NCI-H345 treated with DMSO at 0.1 percent for 48 hours (cell line): ENCODE measurements around the gene PLXNA4.

Experiments
- DNase-seq: peaks from one replicate; lab custom pipeline; 2025; ENCODE audit not compliant: unreplicated experiment; lab: John Stamatoyannopoulos, UW

Gene PLXNA4

GRCh38 chr7:132371948-132372347 is 204.3 kb downstream of the PLXNA4 start:
- DNase-seq: no peak

- peak; percentile 90 for DNase-seq
Observed at GRCh38 chr7:132368246-132368900, 207.9 kb downstream of the PLXNA4 start.

- no peak for DNase-seq
Observed at GRCh38 chr7:132367795-132368194, 208.5 kb downstream of the PLXNA4 start.

DNA sequence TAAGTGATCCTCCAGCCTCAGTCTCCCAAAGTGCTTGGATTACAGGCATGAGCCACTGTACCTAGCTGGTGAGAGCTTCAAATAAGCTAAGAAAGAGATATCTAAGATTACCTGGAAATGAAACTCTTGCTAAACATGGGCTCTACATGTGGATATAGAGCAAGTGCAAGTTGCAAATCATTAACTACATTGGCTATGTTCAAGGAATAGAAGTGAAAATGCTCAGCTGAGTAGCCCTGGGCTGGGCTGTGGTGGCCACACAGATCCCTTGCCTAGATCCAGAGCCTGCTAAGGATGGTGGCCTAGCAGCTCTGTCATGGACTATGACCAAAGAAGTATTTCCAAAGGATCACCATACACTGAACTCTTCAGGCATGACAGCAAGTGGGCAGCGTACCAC is 209.3 kb downstream of the PLXNA4 start:
- DNase-seq: no peak

- DNase-seq: no peak
Observed at GRCh38 chr7:132364226-132364625, 212.0 kb downstream of the PLXNA4 start.

DNA sequence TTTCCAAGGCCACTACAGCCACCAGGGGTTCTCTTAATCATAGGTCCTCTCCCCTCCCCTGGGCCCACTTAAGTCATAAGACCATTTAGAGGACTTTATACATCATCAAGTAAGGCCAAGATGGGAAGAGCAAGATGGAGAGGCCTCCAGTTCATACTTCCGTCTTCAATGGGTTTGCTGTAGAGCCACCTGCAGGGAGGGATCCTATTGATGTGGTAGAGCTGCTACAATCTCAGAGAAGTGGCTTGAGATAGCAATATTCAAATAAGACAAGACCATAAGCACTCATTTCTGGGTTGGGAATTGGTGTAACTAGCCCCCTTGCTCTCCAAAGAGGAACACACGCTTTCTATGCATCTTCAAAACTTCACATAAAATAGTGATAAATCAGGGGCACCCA is 214.2 kb downstream of the PLXNA4 start:
- DNase-seq: no peak

GRCh38 chr7:132361146-132361545 is 215.1 kb downstream of the PLXNA4 start:
- no peak for DNase-seq

DNA sequence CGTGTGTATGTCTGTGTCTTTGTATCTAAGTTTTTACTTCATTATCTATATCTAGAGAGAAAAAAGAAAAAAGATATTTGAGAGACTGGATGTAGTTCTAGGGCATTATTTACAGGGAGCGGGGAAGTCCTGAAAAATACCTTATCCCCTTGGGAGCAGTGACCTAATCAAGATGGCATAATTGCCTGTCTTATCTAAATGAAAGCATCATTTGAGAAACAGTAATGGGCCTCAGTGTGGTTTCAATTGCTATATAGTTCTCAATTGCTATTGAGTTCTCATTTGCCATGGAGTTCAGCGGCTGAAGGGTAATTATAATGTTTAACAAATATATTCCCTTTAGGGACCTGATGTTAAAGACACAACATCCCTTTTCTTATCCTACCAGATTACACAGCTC is 216.5 kb downstream of the PLXNA4 start:
- DNase-seq: no peak

- no peak for DNase-seq
Observed at GRCh38 chr7:132355048-132355447, 221.2 kb downstream of the PLXNA4 start.

- no peak for DNase-seq
Observed at GRCh38 chr7:132354527-132354926, 221.7 kb downstream of the PLXNA4 start.

DNA sequence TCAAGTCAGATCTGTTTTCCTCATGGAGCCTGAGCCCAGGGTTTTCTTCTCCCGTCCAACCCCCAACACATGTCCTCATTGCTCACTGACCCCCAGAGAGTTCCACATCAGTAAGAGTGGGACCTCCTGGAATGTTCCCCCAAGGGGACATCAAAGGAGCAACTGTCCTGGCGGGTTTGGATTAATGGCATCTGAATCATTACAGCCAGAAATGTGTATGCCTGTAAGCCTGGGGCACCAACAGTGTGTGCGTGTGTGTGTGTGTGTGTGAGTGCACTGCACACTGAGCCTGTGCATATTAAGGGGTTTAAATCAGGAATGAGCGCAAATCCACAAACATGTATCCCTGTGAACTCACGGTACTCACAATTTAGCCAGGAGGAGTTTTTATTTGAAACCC is 222.3 kb downstream of the PLXNA4 start:
- no peak for DNase-seq

DNA sequence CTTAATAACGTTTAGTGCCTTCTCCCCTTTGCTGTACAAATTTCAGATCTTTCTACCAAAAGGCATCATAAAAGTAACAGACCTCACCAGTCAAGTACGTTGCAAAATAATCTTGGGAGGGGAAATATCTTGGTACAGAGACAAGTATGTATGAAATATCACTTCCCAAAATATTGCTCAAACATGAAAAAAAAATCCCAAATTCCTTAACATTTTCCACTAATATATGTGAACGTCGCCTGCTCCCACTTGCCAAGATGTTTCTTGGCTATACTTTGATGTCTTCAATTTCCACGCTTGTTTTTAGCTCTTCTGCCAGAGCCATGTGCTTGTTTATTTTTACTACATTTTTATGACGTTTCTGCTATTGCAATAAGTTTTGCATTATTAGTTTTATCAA is 223.5 kb downstream of the PLXNA4 start:
- no peak for DNase-seq

GRCh38 chr7:132351954-132352499 is 224.2 kb downstream of the PLXNA4 start:
- DNase-seq: no peak

DNA sequence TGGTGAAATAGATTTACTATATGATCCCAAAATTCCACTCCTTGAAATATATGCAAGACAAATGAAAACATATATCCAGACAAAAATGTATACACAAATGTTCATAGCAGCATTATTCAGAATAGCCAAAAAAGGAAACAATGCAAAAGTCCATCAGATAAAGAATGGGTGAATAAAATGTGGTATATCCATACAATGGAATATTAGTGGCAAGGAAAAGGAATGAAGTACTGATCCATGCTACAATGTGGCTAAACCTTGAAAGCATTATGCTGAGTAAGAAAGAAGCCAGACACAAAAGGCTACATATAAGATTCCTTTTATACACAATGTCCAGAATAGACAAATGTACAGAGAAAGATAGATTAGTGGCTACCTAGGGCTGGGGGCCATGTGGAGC is 225.5 kb downstream of the PLXNA4 start:
- DNase-seq: no peak

DNA sequence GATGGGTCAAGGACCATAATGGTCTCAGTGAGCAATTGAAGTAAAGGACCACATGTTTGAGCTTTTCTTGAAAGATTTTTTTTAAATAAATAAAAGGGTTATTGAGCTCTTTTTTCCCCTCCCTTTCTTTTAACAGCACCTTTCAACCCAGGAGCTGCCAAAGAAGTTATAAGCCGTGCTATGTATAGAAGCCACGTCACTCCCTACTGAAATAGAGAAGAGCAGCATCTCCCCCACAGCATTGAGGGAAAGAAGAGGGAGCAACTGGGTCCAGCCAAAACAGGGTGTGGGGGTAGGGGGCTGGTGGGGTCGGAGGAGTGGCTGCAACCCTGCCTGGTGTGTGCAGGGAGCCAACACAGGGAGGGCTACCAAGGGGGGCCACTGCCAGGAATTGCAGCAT is 227.2 kb downstream of the PLXNA4 start:
- DNase-seq: no peak

GRCh38 chr7:132348341-132348740 is 227.9 kb downstream of the PLXNA4 start:
- DNase-seq: no peak

DNA sequence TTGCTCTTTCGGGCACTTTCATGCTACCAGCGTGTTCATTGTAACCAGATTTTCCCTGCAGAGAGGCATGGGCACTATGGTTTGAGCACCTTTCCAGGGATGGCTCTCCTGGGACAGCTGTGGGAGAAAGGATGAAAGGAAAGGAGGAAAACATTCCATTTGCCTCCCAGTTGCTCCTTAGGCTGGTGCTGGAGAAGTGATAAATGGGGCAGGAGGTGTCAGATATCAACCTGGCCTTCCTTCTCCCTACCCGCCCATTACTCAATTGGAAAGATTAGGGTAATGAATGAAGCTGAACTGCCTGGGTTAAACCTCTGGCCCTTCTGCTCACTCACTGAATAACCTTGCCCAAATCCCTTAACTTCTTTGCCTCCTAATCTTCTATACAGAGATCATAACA is 228.4 kb downstream of the PLXNA4 start:
- DNase-seq: no peak

- DNase-seq: no peak
Observed at GRCh38 chr7:132347123-132347522, 229.1 kb downstream of the PLXNA4 start.

DNA sequence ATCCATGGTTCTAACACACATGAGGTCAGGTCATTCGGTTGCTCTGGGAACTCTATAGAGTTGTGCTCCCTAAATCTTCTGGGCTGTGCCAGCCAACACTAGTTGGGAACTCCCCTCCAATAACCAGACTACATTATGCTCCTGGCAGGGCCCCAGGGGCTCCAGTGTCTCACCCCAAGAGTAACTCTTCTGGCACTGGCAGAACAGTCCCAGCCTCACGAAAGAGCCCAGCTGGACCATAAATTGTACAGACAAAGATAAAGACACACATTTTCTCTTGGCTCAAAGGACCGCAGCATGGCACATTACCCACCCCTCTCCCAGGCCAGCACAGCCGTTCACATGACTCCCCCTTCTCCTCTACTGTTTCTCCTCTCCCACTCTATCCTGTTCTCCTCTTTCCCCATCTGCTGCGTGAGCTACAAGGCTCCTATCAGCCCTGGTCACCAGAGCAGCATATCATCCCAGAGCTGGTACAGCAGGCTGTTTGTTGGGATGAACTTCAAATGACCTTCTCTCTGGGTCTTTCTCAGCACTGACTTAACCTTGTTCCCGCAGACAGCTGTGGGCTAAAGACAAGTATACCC is 230.6 kb downstream of the PLXNA4 start:
- no peak for DNase-seq

- DNase-seq: no peak
Observed at GRCh38 chr7:132345030-132345429, 231.2 kb downstream of the PLXNA4 start.

GRCh38 chr7:132343199-132343598 is 233.1 kb downstream of the PLXNA4 start:
- DNase-seq: no peak

GRCh38 chr7:132337450-132338080 is 238.7 kb downstream of the PLXNA4 start:
- DNase-seq: no peak
